Stomach (tissue), 19 donors: Measurements from ENCODE around the gene SLC25A24. TPM values are rescaled to one million over a fixed set of nuclear protein-coding genes. Genes with fewer than 3 reads are reported as not detected.
"Not testable (repeated sequence)": the region's sequence is repeated elsewhere in the genome, so short reads cannot be mapped to it uniquely, and the experiment has no call there.

ENCODE experiments used
- DNase-seq, 2 donors: peaks; one replicate each; pipeline versions ENCODE4 v3.0.0 to v3.0.0-alpha.2; 2013 to 2019
- H3K27ac ChIP-seq, 5 donors: fragments of 200-600 bp in 4 of 5; sonication (generic) in 4 of 5; one replicate each; pipeline ENCODE4 v1.5.1; 2013 to 2019; ENCODE audit warnings: mild to moderate bottlenecking in 1 of 5, moderate library complexity in 1 of 5
- H3K27me3 ChIP-seq, 3 donors: fragments of 200-600 bp; sonication (generic); one replicate each; pipeline ENCODE4 v1.5.1; 2017 to 2019; ENCODE audit warnings: mixed run types in 1 of 3
- H3K36me3 ChIP-seq, 4 donors: fragments of 200-600 bp; sonication (generic); 1 replicate in 3 of 4; 2 replicates in 1 of 4; pipeline ENCODE4 v1.5.1; 2016 to 2019
- H3K4me1 ChIP-seq, 4 donors: fragments of 200-600 bp; sonication (generic); one replicate each; pipeline ENCODE4 v1.5.1; 2016 to 2019
- H3K4me3 ChIP-seq, 4 donors: fragments of 200-600 bp; sonication (generic) in 3 of 4; one replicate each; pipeline ENCODE4 v1.5.1; 2016 to 2019; ENCODE audit warnings: mild to moderate bottlenecking in 1 of 4
- H3K9me3 ChIP-seq, 4 donors: fragments of 200-600 bp; sonication (generic); one replicate each; pipeline ENCODE4 v1.5.1; 2016 to 2019
- EP300 ChIP-seq: sonication (generic); formaldehyde crosslinking; IDR thresholded peaks from one replicate; pipeline ENCODE4 v1.6.1; 2017; ENCODE audit warnings: antibody characterized with exemption
- POLR2A ChIP-seq, 4 donors: fragments of 450-650 bp; IDR thresholded peaks; one replicate each; pipeline ENCODE4 v1.6.1; 2016; ENCODE audit warnings: antibody characterized with exemption in 4 of 4, control low read depth in 2 of 4, mild to moderate bottlenecking in 1 of 4, moderate library complexity in 1 of 4
- POLR2AphosphoS5 ChIP-seq, 3 donors: sonication (generic); formaldehyde crosslinking; IDR thresholded peaks; one replicate each; pipeline ENCODE4 v1.6.1; 2016; ENCODE audit warnings: antibody characterized with exemption in 3 of 3
- WGBS, 5 donors: extraction: QIAGEN DNeasy Blood & Tissue Kit in 3 of 5; methylation state at CpG; one replicate each; pipeline versions ENCODE4 v1.1.5 to v1.1.7; 2013 to 2018; 5-methylcytosine and 5-hydroxymethylcytosine counted together
- intact Hi-C: fragments of 100-400 bp; cut with DNase I; formaldehyde crosslinking; loops from one replicate; pipeline ENCODE4 v1.15.1; 2023; ENCODE audit warnings: low total_unique reads
- long read RNA-seq, 10 donors: transcript quantifications; one replicate each; lab custom pipeline, GENCODE V29; 2026
- polyA plus RNA-seq, 3 donors: library from polyadenylated mRNA; stranded (reverse); fragments of 200-250 nt; gene quantifications; one replicate each; pipeline ENCODE4 v1.2.3, GENCODE V29; 2013
- total RNA-seq, 5 donors: library from RNA; depleted of rRNA; stranded (reverse); fragments of >200 nt; gene quantifications; one replicate each; pipeline versions ENCODE4 v1.1.0 to v1.2.3, GENCODE V29; 2014 to 2016
- TF ChIP-seq, protein P1 (sequence below), 7 experiments: fragments of 450-650 bp in 4 of 7; fragments of 200-600 bp in 3 of 7; sonication (generic) in 3 of 7; IDR thresholded peaks; one replicate each; pipeline ENCODE4 v1.5.1; 2016 to 2019; ENCODE audit warnings: antibody characterized with exemption in 7 of 7, control low read depth in 2 of 7, mild to moderate bottlenecking in 1 of 7
- donor health status: healthy with polysubstance abuse.
- donor health status: Bipolar disorder and iron deficiency.
- donor health status: healthy.

Gene SLC25A24
- total RNA-seq (10 to 100 TPM in 4 of 5 donors, 1 to 10 TPM in 1; 4.1 to 76.9 (median 33.9) TPM), polyA plus RNA-seq (10 to 100 TPM in 2 of 3 donors, 1 to 10 TPM in 1; 7.3 to 18.5 (median 14.8) TPM)
- long read RNA-seq, donor 1, full-length matches to known transcripts, result 5 of 14 reads
- long read RNA-seq, donor 1, partial matches to known transcripts, result 9 of 14 reads
- long read RNA-seq, donor 1, other reads (novel, unspliced or antisense), result 0 of 14 reads
- long read RNA-seq, donor 2, full-length matches to known transcripts, result 12 of 22 reads
- long read RNA-seq, donor 2, partial matches to known transcripts, result 10 of 22 reads
- long read RNA-seq, donor 2, other reads (novel, unspliced or antisense), result 0 of 22 reads
- long read RNA-seq, donor 3, full-length matches to known transcripts, result 8 of 14 reads
- long read RNA-seq, donor 3, partial matches to known transcripts, result 6 of 14 reads
- long read RNA-seq, donor 3, other reads (novel, unspliced or antisense), result 0 of 14 reads
- long read RNA-seq, donor 4, full-length matches to known transcripts, result 1 of 1 reads
- long read RNA-seq, donor 4, partial matches to known transcripts, result 0 of 1 reads
- long read RNA-seq, donor 4, other reads (novel, unspliced or antisense), result 0 of 1 reads
- long read RNA-seq, donor 5, full-length matches to known transcripts, result 15 of 22 reads
- long read RNA-seq, donor 5, partial matches to known transcripts, result 7 of 22 reads
- long read RNA-seq, donor 5, other reads (novel, unspliced or antisense), result 0 of 22 reads
- long read RNA-seq, donor 6, result 0 reads
- long read RNA-seq, donor 7, full-length matches to known transcripts, result 25 of 25 reads
- long read RNA-seq, donor 7, partial matches to known transcripts, result 0 of 25 reads
- long read RNA-seq, donor 7, other reads (novel, unspliced or antisense), result 0 of 25 reads
- long read RNA-seq, donor 8, full-length matches to known transcripts, result 14 of 19 reads
- long read RNA-seq, donor 8, partial matches to known transcripts, result 5 of 19 reads
- long read RNA-seq, donor 8, other reads (novel, unspliced or antisense), result 0 of 19 reads
- long read RNA-seq, donor 9, full-length matches to known transcripts, result 10 of 19 reads
- long read RNA-seq, donor 9, partial matches to known transcripts, result 9 of 19 reads
- long read RNA-seq, donor 9, other reads (novel, unspliced or antisense), result 0 of 19 reads
- long read RNA-seq, donor 10, full-length matches to known transcripts, result 6 of 12 reads
- long read RNA-seq, donor 10, partial matches to known transcripts, result 6 of 12 reads
- long read RNA-seq, donor 10, other reads (novel, unspliced or antisense), result 0 of 12 reads

DNA sequence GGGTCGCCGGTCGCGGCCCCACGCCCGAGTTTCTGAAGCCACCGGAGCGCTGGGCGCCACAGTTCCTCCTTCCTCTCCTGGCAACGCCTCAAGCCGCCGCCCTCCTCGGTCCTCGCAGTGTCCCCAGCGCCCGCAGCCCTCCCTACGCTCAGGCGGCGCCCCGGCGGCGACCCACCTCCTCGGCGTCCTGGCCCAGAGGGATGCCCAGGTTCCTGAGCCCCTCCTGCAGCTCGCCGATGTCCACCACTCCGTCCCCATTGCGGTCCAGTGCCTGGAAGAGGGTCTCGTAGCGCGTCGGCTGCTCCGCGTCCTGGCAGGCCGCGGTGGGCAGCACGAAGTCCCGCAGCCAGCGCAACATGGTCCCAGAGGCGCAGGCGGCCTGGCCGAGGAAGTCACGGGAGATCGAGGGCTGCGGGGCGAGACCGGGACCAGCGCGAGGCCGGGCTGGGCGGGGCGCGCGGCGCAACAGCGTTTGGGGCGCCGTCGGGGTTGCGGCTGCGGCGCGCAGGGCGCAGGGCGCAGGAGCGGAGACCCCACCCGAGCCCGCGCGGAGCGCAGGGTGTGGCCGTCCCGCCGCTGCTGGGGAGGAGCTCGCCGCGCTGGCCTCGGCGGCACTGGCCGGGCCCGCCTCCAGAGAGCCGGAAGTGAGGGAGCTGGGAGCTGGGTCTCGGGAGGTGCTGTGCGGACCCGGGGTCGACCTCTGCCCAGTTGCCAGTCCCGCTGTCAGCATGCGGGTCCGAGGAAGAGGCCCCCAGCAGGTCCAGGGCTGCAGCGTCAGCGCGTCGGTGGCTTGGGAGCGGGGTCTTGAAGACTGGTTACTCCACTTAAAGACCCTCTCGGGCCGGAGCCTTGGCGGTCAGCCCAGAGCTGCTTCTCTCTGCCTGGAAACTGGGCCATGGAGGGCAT, at the start of gene SLC25A24:
TSS of gene SLC25A24 (minus strand) at position 563 of the 906 bp plus-strand sequence. CDS start at position 358, 205 bp downstream.
- H3K4me1 ChIP-seq, result peaks cover 9 to 35% (median 21%) of the 10 kb centered on the region in 4 donors
- peak; percentile 83 to 96 for DNase-seq

DNA sequence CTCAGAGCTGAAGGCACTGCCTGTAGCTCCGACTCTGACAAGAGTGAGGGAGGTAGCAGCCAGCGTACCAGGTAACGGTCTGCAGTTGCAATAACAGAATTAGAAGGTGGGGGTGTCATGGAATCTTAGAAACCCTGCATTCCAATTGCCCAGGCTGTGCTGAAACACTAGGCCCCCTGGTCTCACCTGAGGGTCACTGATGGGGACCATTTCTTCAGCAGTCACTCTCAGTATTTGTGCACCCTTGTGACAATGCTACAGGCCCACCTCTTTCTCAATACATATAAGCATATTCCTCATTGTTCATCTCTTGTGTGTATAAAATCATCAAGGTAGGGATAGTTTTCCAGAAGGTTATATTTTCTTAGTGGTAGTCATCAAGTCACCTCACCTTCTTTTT, 43.8 kb upstream of the SLC25A24 start, which contains the start of gene NBPF4:
TSS of gene NBPF4 (minus strand) at position 101 of the 400 bp plus-strand sequence. CDS start 315 bp downstream, outside the sequence.
- H3K4me3 ChIP-seq, H3K36me3 ChIP-seq, intact Hi-C loops, H3K27me3 ChIP-seq, H3K4me1 ChIP-seq, DNase-seq, H3K9me3 ChIP-seq, H3K27ac ChIP-seq: not testable (repeated sequence)
- WGBS, 5 donors, result no CpG with 5 or more reads among the region's 3 CpGs

More for the DNA sequence above, at the start of gene SLC25A24:
- Histone ChIP-seq H3K36me3 (peaks cover 0 to 15% (median 12%) of the 10 kb centered on the region in 4 donors), H3K9me3 (peaks cover 0 to 4% (median 0%) of the 10 kb centered on the region in 4 donors), H3K4me3 (peak within 1 kb of the TSS; percentile 85 to 96 (median 90)), H3K27ac (peak within 1 kb of the TSS; percentile 90 to 97 (median 94)), H3K27me3 (no peaks in the 10 kb centered on the region)
- TF ChIP-seq POLR2A (IDR thresholded peaks at IDR 0.05), result peak in 1 of 4 donors; percentile 17
- TF ChIP-seq, protein P1, sequence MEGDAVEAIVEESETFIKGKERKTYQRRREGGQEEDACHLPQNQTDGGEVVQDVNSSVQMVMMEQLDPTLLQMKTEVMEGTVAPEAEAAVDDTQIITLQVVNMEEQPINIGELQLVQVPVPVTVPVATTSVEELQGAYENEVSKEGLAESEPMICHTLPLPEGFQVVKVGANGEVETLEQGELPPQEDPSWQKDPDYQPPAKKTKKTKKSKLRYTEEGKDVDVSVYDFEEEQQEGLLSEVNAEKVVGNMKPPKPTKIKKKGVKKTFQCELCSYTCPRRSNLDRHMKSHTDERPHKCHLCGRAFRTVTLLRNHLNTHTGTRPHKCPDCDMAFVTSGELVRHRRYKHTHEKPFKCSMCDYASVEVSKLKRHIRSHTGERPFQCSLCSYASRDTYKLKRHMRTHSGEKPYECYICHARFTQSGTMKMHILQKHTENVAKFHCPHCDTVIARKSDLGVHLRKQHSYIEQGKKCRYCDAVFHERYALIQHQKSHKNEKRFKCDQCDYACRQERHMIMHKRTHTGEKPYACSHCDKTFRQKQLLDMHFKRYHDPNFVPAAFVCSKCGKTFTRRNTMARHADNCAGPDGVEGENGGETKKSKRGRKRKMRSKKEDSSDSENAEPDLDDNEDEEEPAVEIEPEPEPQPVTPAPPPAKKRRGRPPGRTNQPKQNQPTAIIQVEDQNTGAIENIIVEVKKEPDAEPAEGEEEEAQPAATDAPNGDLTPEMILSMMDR (IDR thresholded peaks at IDR 0.05), result no peak
- TF ChIP-seq POLR2AphosphoS5 (IDR thresholded peaks at IDR 0.05), result peak in 1 of 3 donors; percentile 72
- TF ChIP-seq EP300, result no peak
- WGBS, 5 donors, result 0 to 1% (median 1%) methylated on average over 32 to 97 of the region's 97 CpGs
- intact Hi-C loops, result no loop called here

DNA sequence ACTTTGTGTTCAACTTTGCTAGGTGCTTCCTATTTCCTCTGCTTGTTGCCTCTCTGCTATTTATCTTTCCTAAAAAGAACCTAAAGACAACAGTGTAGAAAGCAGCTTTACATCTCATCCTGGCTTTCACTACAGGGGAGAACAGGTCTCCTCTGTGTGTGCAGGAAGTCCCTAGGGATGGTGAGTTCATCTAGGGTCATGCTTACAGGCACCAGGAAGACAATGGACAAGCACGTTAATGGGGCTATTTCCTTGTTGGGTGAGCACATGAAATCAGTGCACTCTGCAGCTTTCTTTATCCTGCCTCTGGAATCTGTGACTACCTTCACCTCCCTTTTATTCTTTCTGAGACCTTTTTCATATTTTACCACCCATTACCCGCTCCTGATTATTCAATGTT, 39.3 kb upstream of the SLC25A24 start:
- DNase-seq, H3K27me3 ChIP-seq, H3K4me3 ChIP-seq, H3K9me3 ChIP-seq, intact Hi-C loops, H3K36me3 ChIP-seq, H3K4me1 ChIP-seq, H3K27ac ChIP-seq: not testable (repeated sequence)
- WGBS, 5 donors, result no CpG with 5 or more reads among the region's 2 CpGs

DNA sequence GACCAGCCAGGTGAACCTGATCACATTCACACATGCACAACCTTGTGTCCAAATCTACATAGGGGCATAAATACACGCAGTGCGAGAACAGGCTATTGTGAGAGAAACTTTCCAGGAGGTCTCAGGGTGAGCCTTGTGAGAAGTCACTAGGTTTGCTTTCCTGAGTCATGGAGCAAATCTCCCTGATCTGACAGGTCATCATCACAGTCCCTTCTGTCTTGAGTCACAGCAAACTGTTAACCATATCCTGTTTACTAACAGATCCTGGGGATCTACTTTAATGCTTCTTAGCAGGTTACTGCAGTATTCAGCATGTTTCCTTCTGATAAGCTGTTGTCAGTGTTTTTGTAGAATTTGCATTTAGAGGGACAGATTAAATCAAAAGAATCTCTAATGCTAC, 35.2 kb upstream of the SLC25A24 start:
- H3K36me3 ChIP-seq, DNase-seq, H3K9me3 ChIP-seq, H3K27ac ChIP-seq, intact Hi-C loops, H3K4me1 ChIP-seq, H3K4me3 ChIP-seq, H3K27me3 ChIP-seq: not testable (repeated sequence)
- no CpG with 5 or more reads among the region's 2 CpGs for WGBS, 5 donors

DNA sequence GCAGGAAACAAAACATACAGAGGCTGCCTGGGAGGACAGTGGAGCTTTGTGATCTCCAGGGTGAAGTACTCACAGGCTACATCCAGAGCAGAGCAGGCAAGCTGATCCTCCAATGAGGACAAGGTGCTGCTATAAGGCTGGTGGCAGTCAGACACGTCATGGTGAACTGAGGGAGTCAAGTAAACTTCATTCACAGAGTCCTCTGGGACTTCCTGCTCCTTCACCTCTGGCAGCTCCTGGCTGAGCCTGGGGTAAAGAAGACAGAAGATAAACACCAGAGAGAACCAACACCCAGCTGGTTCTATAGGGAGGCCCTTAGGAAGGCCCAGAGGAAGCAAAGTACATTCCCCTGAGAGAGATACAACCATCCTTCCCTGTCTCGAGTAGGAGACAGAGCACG, 32.0 kb upstream of the SLC25A24 start:
- intact Hi-C loops, H3K4me1 ChIP-seq, H3K27ac ChIP-seq, H3K4me3 ChIP-seq, H3K9me3 ChIP-seq, DNase-seq, H3K27me3 ChIP-seq, H3K36me3 ChIP-seq: not testable (repeated sequence)
- WGBS, 5 donors, result no CpG with 5 or more reads among the region's 3 CpGs

DNA sequence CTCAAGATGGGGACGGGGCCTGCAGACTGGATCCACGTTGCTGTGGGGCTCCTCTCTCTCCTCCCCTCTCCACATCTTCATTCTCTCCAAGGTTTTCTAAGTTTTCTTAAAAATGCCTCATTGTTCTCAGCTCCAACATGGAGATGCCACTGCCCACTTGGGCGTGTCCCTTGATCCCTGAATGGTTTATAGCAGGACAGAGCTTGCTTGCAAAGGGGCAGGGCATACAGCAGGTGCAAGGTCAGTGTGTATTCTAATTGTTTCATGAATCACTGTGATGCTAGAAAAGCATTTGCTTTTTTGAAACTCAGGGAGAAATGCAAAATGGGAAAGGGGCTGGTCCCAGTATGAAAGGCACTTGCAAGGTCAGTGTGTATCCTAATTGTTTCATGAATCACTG, 29.8 kb upstream of the SLC25A24 start:
- DNase-seq, H3K36me3 ChIP-seq, intact Hi-C loops, H3K9me3 ChIP-seq, H3K27ac ChIP-seq, H3K4me3 ChIP-seq, H3K27me3 ChIP-seq, H3K4me1 ChIP-seq: not testable (repeated sequence)
- WGBS, 5 donors, result no CpG with 5 or more reads among the region's 3 CpGs

DNA sequence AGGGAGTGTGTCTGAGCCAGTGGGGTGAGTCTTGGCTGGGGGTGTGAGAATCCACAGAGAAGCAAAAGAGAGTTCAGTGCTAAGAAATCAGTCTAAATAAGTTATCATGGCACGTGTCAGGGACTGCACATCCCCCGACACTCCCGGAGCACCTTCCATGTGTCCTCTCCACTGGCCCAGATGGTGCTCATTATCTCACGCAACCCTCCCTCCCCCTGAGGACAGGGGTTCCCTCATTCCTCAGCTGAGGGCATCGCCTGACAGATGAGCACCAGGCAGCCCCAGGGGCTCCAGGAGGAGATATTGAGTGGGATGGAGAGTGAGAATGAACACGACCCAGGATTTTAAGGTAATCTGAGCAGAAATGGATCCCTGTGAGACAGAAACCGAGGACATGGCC, 27.6 kb upstream of the SLC25A24 start:
- H3K27ac ChIP-seq, DNase-seq, H3K27me3 ChIP-seq, H3K4me1 ChIP-seq, H3K9me3 ChIP-seq, intact Hi-C loops, H3K36me3 ChIP-seq, H3K4me3 ChIP-seq: not testable (repeated sequence)
- WGBS, 5 donors, result no CpG with 5 or more reads among the region's 7 CpGs

DNA sequence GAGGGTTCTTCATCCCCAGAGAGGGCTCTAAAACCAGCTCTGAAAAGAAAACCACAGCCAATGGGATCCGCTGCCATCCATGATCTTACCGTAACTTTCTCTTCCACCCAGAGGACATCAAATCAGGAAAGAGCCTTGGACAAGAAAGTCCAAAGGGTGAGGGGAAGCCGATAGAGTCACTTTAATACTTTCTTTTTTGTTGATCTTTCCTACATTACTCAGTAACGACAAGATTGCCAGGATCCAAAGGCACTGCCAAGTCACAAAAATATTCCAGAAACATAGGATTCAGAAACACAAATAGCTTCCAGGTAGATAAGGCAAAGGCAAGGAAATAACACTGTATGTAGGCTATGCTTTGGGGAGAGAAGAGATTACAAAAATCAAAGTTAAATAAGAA, 26.7 kb upstream of the SLC25A24 start:
- H3K36me3 ChIP-seq, H3K27ac ChIP-seq, H3K4me3 ChIP-seq, H3K9me3 ChIP-seq, H3K4me1 ChIP-seq, DNase-seq, intact Hi-C loops, H3K27me3 ChIP-seq: not testable (repeated sequence)
- 35 to 60% (median 41%) methylated on average over 1 of the region's 4 CpGs; no CpG with 5 or more reads in 1 of the 5 donors for WGBS, 5 donors

DNA sequence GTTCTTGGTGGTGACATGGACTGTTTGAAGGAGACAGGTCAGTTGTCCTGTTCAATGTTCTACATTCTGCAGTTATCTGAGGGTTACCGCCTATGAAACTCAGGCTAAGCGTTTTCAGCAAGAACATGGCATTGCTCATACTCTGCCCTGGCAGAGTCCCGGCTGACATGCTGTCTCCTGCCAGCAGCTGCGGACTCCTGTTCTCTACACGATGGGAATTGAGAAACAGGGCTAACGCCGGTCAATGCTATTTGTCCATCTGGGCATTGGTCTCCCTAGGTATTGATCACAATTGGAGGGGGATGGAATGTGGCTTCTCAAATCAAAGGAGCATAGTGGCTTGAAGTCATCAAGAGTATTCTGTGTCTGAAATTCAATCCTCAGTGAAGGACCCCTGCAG, 23.1 kb upstream of the SLC25A24 start:
- H3K36me3 ChIP-seq, H3K9me3 ChIP-seq, H3K4me3 ChIP-seq, H3K4me1 ChIP-seq, H3K27me3 ChIP-seq, intact Hi-C loops, H3K27ac ChIP-seq, DNase-seq: not testable (repeated sequence)
- WGBS, 5 donors, result 86 to 93% (median 89%) methylated on average over 7 of the region's 7 CpGs
